ENCODE results near the gene KHNYN. TPM values are rescaled to one million over a fixed set of nuclear protein-coding genes. Genes with fewer than 3 reads are reported as not detected.

The KHNYN gene
- total RNA-seq, 4 donors from 2014 or later = 16.5 to 88.6 (median 66.1) TPM

DNA sequence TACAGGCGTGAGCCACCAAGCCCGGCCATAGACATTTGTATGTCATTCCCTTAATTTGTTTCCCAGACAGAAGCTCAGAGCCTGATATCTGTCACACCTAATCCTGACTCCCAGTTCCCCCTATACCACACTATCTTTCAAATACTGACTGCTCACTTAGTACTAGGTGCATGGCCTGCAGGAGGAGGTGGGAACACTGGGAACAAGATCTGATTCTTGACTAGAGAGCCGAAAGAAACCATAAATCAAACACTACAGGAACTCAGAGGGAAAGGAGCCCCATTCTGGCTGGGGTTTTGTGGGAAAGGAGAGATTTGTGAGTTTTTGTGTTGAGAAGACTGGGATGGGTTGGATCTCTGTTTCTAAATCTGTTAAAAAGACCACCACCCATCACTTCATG, 4.9 kb downstream of the KHNYN start:
- no peak for DNase-seq
- peaks cover 0 to 11% of the 10 kb centered on the region in 2 donors for H3K4me1 ChIP-seq
- H3K27ac ChIP-seq = no peak overlapping the region
- H3K27me3 ChIP-seq = no peaks in the 10 kb centered on the region
- H3K4me3 ChIP-seq = no peak overlapping the region
- H3K9me3 ChIP-seq = no peaks in the 10 kb centered on the region
- TF ChIP-seq, protein P1, sequence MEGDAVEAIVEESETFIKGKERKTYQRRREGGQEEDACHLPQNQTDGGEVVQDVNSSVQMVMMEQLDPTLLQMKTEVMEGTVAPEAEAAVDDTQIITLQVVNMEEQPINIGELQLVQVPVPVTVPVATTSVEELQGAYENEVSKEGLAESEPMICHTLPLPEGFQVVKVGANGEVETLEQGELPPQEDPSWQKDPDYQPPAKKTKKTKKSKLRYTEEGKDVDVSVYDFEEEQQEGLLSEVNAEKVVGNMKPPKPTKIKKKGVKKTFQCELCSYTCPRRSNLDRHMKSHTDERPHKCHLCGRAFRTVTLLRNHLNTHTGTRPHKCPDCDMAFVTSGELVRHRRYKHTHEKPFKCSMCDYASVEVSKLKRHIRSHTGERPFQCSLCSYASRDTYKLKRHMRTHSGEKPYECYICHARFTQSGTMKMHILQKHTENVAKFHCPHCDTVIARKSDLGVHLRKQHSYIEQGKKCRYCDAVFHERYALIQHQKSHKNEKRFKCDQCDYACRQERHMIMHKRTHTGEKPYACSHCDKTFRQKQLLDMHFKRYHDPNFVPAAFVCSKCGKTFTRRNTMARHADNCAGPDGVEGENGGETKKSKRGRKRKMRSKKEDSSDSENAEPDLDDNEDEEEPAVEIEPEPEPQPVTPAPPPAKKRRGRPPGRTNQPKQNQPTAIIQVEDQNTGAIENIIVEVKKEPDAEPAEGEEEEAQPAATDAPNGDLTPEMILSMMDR (IDR thresholded peaks at IDR 0.05) = no peak
- TF ChIP-seq POLR2A (IDR thresholded peaks at IDR 0.05) = no peak
- no peaks in the 10 kb centered on the region for H3K36me3 ChIP-seq
- intact Hi-C loops (cut with DNase I; ENCODE audit: low total_unique reads) = loop anchor here (5.0 to 10.0 kb wide), 3 partner anchors 67 to 200 kb away; partner anchors contain the start of genes ADCY4, GMPR2, NEDD8 and NFATC4

DNA sequence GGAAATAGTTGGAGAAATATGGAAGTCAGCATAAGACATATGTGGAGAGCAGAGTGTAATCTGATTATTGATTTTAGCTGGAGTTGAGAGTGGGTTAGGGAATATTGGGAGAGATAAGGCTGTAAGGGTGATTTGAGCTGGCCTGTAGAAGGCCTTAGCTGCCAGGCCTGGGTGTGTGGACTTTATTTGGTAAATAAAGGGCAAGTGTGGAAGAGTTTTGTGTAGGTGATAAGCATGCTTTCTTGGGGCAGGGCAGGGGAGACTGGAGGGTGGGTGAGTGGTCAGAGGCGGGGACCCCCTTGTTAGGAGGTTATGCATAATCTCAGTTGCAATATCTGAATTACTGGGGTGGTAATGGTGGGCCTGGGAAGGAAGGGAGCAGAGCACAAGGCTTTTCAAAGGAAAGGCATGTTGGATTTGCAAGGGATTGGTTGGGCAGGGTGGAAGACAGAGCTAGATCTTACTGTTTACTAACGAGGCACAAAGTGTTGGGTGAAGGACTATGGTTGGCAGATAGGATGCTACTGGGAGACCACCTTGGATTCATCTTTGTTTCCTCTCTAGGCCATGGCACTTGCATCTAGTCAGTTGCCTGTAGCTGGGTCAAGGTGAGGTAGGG, 5.5 kb downstream of the KHNYN start:
- H3K9me3 ChIP-seq = no peaks in the 10 kb centered on the region
- peak overlapping the region in 1 of 2 donors; percentile 74 for H3K27ac ChIP-seq
- peaks cover 0 to 15% of the 10 kb centered on the region in 2 donors for H3K4me1 ChIP-seq
- H3K36me3 ChIP-seq = no peaks in the 10 kb centered on the region
- H3K27me3 ChIP-seq = no peaks in the 10 kb centered on the region
- no peak for DNase-seq
- TF ChIP-seq, protein P1 (IDR thresholded peaks at IDR 0.05) = no peak
- no peak for TF ChIP-seq POLR2A (IDR thresholded peaks at IDR 0.05)
- no peak overlapping the region for H3K4me3 ChIP-seq
- intact Hi-C loops (cut with DNase I; ENCODE audit: low total_unique reads) = loop anchor here (10.0 kb wide), 2 partner anchors 100 to 200 kb away; partner anchors contain the start of genes ADCY4, GMPR2, NEDD8 and RIPK3

DNA sequence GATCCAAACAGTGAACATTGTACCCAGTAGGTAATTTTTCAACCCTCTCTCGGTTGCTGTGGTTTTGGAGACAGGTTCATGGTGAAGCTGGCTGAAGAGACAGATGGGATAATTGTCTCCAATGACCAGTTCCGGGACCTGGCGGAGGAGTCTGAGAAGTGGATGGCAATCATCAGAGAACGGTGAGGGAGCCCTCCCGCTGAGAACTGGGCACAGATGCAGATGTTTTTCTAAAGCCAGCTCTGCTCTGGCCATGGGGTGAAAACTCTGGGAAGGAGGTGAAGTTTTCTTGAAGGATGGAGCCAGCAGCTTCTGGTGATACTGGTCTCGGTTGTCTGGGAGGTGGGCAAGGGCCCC, 6.2 kb downstream of the KHNYN start:
- Histone ChIP-seq H3K36me3 (no peaks in the 10 kb centered on the region), H3K27me3 (no peaks in the 10 kb centered on the region), H3K4me1 (peaks cover 0 to 17% of the 10 kb centered on the region in 2 donors), H3K27ac (peak overlapping the region; percentile 58 to 74), H3K9me3 (no peaks in the 10 kb centered on the region), H3K4me3 (no peak overlapping the region)
- no peak for TF ChIP-seq POLR2A (IDR thresholded peaks at IDR 0.05)
- TF ChIP-seq, protein P1 (IDR thresholded peaks at IDR 0.05) = no peak
- no peak for DNase-seq
- intact Hi-C loops (cut with DNase I; ENCODE audit: low total_unique reads) = loop anchor here (10.0 kb wide), 2 partner anchors 101 to 201 kb away; partner anchors contain the start of genes ADCY4, GMPR2, NEDD8 and RIPK3

DNA sequence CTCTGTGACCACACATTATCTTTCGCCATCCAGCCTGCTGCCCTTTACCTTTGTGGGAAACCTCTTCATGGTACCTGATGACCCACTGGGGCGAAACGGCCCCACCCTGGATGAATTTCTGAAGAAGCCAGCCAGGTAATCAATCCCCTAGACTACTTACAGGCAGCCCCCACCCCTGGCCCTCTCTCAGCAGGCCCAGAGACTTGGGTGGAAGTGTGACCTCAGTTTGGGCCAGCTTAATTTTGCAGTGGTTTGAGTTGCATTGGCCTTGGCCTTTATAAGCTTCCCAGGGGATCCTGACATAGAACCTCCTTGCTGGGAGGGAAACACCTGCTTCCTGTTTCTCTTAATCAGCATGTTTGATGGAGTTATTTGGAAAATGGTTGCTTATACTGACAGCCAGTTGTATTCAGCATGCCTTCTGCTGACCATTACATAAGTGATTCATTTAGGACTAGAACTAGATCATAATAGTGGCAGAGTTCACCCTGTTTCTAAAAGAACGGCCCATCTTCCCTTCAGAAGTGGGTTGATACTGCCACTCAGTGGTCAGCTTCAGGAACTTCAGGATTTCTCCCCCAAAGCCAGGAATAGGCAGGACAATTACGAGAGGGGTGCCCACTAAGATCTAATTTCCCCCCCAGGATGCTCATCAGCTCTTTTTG, 6.7 kb downstream of the KHNYN start:
- Histone ChIP-seq H3K4me3 (no peak overlapping the region), H3K36me3 (no peaks in the 10 kb centered on the region), H3K4me1 (peaks cover 2 to 16% of the 10 kb centered on the region in 2 donors), H3K9me3 (no peaks in the 10 kb centered on the region), H3K27me3 (no peaks in the 10 kb centered on the region), H3K27ac (peak overlapping the region; percentile 58 to 74)
- TF ChIP-seq, protein P1 (IDR thresholded peaks at IDR 0.05) = peak; percentile 80 to 93 (median 84)
- TF ChIP-seq POLR2A (IDR thresholded peaks at IDR 0.05) = no peak
- intact Hi-C loops (cut with DNase I; ENCODE audit: low total_unique reads) = loop anchor here (10.0 kb wide), 2 partner anchors 102 to 202 kb away; partner anchors contain the start of genes ADCY4, GMPR2, NEDD8 and RIPK3
- no peak for DNase-seq
